Measurements from ENCODE around the gene KCTD20.

DNA sequence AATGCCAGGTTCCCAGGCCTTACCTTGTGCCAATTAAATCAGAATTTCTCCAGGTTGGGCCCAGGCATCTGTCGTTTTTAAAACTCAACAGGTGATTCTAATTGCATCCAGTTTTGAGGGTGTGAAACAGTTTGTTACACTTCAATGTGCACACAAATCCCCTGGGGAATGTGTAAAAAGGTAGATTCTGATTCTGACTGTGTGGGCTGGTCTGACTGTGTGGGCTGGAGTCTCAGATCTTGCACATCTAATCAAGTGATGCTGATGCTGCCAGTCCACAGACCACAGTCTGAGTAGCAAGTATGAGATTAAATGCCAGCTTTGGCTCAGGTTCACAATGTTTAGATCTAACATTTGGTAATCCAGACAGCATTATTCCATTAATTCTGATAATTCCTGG, 42.8 kb upstream of the KCTD20 start:
- TF ChIP-seq NR2F1 (CRISPR knock-in tag; IDR thresholded peaks at IDR 0.05) (no peak), CBFB (CRISPR knock-in tag; IDR thresholded peaks at IDR 0.05) (no peak), EZH2 (conservative IDR thresholded peaks at IDR 0.05; ENCODE audit: low read depth, low read length) (no peak), CREB1 (IDR thresholded peaks at IDR 0.05) (no peak), CREB1 (CRISPR knock-in tag; IDR thresholded peaks at IDR 0.05) (no peak), EP300 (IDR thresholded peaks at IDR 0.05; ENCODE audit: low read depth in 2 of 2, low read length in 2 of 2) (no peak), EP300 (CRISPR knock-in tag; IDR thresholded peaks at IDR 0.05; ENCODE audit: borderline replicate concordance) (no peak), POLR2AphosphoS2 (IDR thresholded peaks at IDR 0.05; ENCODE audit: low read depth, low read length) (no peak), BORCS8-MEF2B (CRISPR knock-in tag; IDR thresholded peaks at IDR 0.05) (no peak), ZNF724P (CRISPR knock-in tag; IDR thresholded peaks at IDR 0.05; ENCODE audit: borderline replicate concordance) (no peak)
- TF ChIP-seq, protein P1, sequence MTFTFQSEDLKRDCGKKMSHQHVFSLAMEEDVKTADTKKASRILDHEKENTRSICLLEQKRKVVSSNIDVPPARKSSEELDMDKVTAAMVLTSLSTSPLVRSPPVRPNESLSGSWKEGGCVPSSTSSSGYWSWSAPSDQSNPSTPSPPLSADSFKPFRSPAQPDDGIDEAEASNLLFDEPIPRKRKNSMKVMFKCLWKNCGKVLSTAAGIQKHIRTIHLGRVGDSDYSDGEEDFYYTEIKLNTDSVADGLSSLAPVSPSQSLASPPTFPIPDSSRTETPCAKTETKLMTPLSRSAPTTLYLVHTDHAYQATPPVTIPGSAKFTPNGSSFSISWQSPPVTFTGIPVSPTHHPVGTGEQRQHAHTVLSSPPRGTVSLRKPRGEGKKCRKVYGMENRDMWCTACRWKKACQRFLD (CRISPR knock-in tag; IDR thresholded peaks at IDR 0.05; ENCODE audit: borderline replicate concordance), result no peak
- TF ChIP-seq, protein P2, sequence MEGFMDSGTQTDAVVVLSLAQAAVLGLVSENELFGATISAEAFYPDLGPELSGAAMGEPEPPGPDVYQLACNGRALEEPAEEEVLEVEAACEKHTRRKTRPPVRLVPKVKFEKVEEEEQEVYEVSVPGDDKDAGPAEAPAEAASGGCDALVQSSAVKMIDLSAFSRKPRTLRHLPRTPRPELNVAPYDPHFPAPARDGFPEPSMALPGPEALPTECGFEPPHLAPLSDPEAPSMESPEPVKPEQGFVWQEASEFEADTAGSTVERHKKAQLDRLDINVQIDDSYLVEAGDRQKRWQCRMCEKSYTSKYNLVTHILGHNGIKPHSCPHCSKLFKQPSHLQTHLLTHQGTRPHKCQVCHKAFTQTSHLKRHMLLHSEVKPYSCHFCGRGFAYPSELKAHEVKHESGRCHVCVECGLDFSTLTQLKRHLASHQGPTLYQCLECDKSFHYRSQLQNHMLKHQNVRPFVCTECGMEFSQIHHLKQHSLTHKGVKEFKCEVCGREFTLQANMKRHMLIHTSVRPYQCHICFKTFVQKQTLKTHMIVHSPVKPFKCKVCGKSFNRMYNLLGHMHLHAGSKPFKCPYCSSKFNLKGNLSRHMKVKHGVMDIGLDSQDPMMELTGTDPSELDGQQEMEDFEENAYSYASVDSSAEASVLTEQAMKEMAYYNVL (CRISPR knock-in tag; IDR thresholded peaks at IDR 0.05; ENCODE audit: borderline replicate concordance), result no peak
- TF ChIP-seq, protein P3, sequence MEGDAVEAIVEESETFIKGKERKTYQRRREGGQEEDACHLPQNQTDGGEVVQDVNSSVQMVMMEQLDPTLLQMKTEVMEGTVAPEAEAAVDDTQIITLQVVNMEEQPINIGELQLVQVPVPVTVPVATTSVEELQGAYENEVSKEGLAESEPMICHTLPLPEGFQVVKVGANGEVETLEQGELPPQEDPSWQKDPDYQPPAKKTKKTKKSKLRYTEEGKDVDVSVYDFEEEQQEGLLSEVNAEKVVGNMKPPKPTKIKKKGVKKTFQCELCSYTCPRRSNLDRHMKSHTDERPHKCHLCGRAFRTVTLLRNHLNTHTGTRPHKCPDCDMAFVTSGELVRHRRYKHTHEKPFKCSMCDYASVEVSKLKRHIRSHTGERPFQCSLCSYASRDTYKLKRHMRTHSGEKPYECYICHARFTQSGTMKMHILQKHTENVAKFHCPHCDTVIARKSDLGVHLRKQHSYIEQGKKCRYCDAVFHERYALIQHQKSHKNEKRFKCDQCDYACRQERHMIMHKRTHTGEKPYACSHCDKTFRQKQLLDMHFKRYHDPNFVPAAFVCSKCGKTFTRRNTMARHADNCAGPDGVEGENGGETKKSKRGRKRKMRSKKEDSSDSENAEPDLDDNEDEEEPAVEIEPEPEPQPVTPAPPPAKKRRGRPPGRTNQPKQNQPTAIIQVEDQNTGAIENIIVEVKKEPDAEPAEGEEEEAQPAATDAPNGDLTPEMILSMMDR (CRISPR knock-in tag; IDR thresholded peaks at IDR 0.05), result no peak
- TF ChIP-seq, protein P4, sequence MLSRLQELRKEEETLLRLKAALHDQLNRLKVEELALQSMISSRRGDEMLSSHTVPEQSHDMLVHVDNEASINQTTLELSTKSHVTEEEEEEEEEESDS (CRISPR knock-in tag; IDR thresholded peaks at IDR 0.05; ENCODE audit: borderline replicate concordance), result no peak
- TF ChIP-seq, protein P5, sequence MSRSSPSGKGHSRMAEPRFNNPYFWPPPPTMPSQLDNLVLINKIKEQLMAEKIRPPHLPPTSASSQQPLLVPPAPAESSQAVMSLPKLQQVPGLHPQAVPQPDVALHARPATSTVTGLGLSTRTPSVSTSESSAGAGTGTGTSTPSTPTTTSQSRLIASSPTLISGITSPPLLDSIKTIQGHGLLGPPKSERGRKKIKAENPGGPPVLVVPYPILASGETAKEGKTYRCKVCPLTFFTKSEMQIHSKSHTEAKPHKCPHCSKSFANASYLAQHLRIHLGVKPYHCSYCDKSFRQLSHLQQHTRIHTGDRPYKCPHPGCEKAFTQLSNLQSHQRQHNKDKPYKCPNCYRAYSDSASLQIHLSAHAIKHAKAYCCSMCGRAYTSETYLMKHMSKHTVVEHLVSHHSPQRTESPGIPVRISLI (CRISPR knock-in tag; IDR thresholded peaks at IDR 0.05; ENCODE audit: borderline replicate concordance), result no peak

All from HepG2 (cell line).